Stomach (tissue), 9 donors: ENCODE data around the gene NTM. TPM values are rescaled to one million over a fixed set of nuclear protein-coding genes. Genes with fewer than 3 reads are reported as not detected.

Experiments used
- DNase-seq, 2 donors: peaks; one replicate each; pipeline versions ENCODE4 v3.0.0 to v3.0.0-alpha.2; 2013 to 2019
- H3K27ac ChIP-seq, 5 donors: fragments of 200-600 bp in 4 of 5; sonication (generic) in 4 of 5; one replicate each; pipeline ENCODE4 v1.5.1; 2013 to 2019; ENCODE audit warnings: mild to moderate bottlenecking in 1 of 5, moderate library complexity in 1 of 5
- H3K27me3 ChIP-seq, 3 donors: fragments of 200-600 bp; sonication (generic); one replicate each; pipeline ENCODE4 v1.5.1; 2017 to 2019; ENCODE audit warnings: mixed run types in 1 of 3
- H3K36me3 ChIP-seq, 4 donors: fragments of 200-600 bp; sonication (generic); 1 replicate in 3 of 4; 2 replicates in 1 of 4; pipeline ENCODE4 v1.5.1; 2016 to 2019
- H3K4me1 ChIP-seq, 4 donors: fragments of 200-600 bp; sonication (generic); one replicate each; pipeline ENCODE4 v1.5.1; 2016 to 2019
- H3K4me3 ChIP-seq, 4 donors: fragments of 200-600 bp; sonication (generic) in 3 of 4; one replicate each; pipeline ENCODE4 v1.5.1; 2016 to 2019; ENCODE audit warnings: mild to moderate bottlenecking in 1 of 4
- H3K9me3 ChIP-seq, 4 donors: fragments of 200-600 bp; sonication (generic); one replicate each; pipeline ENCODE4 v1.5.1; 2016 to 2019
- EP300 ChIP-seq: sonication (generic); formaldehyde crosslinking; IDR thresholded peaks from one replicate; pipeline ENCODE4 v1.6.1; 2017; ENCODE audit warnings: antibody characterized with exemption
- POLR2A ChIP-seq, 4 donors: fragments of 450-650 bp; IDR thresholded peaks; one replicate each; pipeline ENCODE4 v1.6.1; 2016; ENCODE audit warnings: antibody characterized with exemption in 4 of 4, control low read depth in 2 of 4, mild to moderate bottlenecking in 1 of 4, moderate library complexity in 1 of 4
- POLR2AphosphoS5 ChIP-seq, 3 donors: sonication (generic); formaldehyde crosslinking; IDR thresholded peaks; one replicate each; pipeline ENCODE4 v1.6.1; 2016; ENCODE audit warnings: antibody characterized with exemption in 3 of 3
- WGBS, 5 donors: extraction: QIAGEN DNeasy Blood & Tissue Kit in 3 of 5; methylation state at CpG; one replicate each; pipeline versions ENCODE4 v1.1.5 to v1.1.7; 2013 to 2018; 5-methylcytosine and 5-hydroxymethylcytosine counted together
- intact Hi-C: fragments of 100-400 bp; cut with DNase I; formaldehyde crosslinking; loops from one replicate; pipeline ENCODE4 v1.15.1; 2023; ENCODE audit warnings: low total_unique reads
- polyA plus RNA-seq, 3 donors: library from polyadenylated mRNA; stranded (reverse); fragments of 200-250 nt; gene quantifications; one replicate each; pipeline ENCODE4 v1.2.3, GENCODE V29; 2013
- total RNA-seq, 5 donors: library from RNA; depleted of rRNA; stranded (reverse); fragments of >200 nt; gene quantifications; one replicate each; pipeline versions ENCODE4 v1.1.0 to v1.2.3, GENCODE V29; 2014 to 2016
- TF ChIP-seq, protein P1 (sequence below), 7 experiments: fragments of 450-650 bp in 4 of 7; fragments of 200-600 bp in 3 of 7; sonication (generic) in 3 of 7; IDR thresholded peaks; one replicate each; pipeline ENCODE4 v1.5.1; 2016 to 2019; ENCODE audit warnings: antibody characterized with exemption in 7 of 7, control low read depth in 2 of 7, mild to moderate bottlenecking in 1 of 7
- donor health status: healthy with polysubstance abuse.
- donor health status: Bipolar disorder and iron deficiency.
- donor health status: healthy.

Gene NTM
- total and polyA plus RNA-seq, 8 donors, result 0.50 to 8.4 (median 1.3) TPM; not detected in 3

DNA sequence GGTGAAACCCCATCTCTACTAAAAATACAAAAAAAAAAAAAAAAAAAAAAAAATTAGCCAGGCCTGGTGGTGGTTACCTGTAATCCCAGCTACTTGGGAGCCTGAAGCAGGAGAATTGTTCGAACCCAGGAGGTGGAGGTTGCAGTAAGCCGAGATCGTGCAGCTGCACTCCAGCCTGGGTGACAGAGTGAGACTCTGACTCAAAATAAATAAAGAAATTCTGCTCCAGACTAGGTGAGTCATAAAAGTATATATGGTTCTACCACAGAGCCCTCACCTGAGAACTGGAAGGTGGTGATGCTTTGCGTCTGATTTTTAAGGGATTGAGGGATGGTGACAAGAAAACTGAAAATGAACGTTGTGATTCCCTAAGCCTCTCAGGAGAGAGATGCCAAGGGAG lies 58.4 kb downstream of the NTM start:
- Histone ChIP-seq H3K36me3 (no peaks in the 10 kb centered on the region), H3K9me3 (no peaks in the 10 kb centered on the region), H3K27me3 (no peaks in the 10 kb centered on the region), H3K27ac (no peak overlapping the region), H3K4me1 (peaks cover 0 to 6% (median 0%) of the 10 kb centered on the region in 4 donors), H3K4me3 (no peak overlapping the region)
- WGBS, 5 donors, result 63 to 72% (median 71%) methylated on average over 5 of the region's 5 CpGs
- intact Hi-C loops, result no loop called here
- TF ChIP-seq POLR2AphosphoS5 (IDR thresholded peaks at IDR 0.05) (no peak), EP300 (no peak), POLR2A (IDR thresholded peaks at IDR 0.05) (no peak)
- TF ChIP-seq, protein P1, sequence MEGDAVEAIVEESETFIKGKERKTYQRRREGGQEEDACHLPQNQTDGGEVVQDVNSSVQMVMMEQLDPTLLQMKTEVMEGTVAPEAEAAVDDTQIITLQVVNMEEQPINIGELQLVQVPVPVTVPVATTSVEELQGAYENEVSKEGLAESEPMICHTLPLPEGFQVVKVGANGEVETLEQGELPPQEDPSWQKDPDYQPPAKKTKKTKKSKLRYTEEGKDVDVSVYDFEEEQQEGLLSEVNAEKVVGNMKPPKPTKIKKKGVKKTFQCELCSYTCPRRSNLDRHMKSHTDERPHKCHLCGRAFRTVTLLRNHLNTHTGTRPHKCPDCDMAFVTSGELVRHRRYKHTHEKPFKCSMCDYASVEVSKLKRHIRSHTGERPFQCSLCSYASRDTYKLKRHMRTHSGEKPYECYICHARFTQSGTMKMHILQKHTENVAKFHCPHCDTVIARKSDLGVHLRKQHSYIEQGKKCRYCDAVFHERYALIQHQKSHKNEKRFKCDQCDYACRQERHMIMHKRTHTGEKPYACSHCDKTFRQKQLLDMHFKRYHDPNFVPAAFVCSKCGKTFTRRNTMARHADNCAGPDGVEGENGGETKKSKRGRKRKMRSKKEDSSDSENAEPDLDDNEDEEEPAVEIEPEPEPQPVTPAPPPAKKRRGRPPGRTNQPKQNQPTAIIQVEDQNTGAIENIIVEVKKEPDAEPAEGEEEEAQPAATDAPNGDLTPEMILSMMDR (IDR thresholded peaks at IDR 0.05), result no peak
- DNase-seq, result no peak

DNA sequence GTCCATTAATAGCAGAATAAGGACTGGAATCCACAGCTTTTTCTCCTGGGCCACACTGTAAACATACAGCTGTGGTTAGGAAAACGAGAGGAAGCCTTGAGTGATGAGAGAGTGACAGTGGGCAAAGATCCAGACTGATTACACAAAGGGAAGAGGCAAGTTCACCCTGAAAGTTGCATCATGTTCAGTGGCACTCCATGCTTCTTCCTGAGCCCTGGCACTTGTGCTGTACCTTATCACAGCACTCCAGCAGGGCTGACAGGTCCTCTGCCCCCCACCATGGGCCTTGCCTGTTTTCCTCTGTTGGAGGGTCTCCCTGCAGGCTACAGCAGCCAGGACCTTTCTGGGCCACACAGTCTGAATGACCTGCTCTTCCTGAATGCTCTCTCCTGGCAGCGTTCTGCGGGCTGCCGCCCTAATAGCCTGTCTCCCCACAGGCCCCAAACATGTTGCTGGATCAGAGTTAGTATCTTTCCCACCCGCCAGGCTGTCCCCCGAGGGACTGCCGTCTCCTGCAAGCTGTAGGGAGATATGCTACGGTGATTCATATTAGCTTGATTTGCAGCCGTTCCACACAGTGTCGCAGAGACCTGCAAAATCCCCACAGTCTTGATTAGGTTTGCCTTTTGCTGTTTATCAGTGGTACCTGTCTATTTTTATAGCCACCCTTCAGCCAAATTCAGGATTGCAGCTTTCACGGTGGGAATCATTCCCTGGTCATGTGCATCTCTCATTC lies 60.2 kb downstream of the NTM start:
- Histone ChIP-seq H3K4me1 (peaks cover 0 to 6% (median 0%) of the 10 kb centered on the region in 4 donors), H3K9me3 (peaks cover 0 to 6% (median 0%) of the 10 kb centered on the region in 4 donors), H3K4me3 (no peak overlapping the region), H3K36me3 (no peaks in the 10 kb centered on the region), H3K27ac (no peak overlapping the region), H3K27me3 (no peaks in the 10 kb centered on the region)
- no peak for DNase-seq
- WGBS, 5 donors, result 49 to 62% (median 57%) methylated on average over 8 to 11 of the region's 11 CpGs
- intact Hi-C loops, result no loop called here
- TF ChIP-seq EP300, result no peak
- TF ChIP-seq, protein P1 (IDR thresholded peaks at IDR 0.05), result no peak
- no peak for TF ChIP-seq POLR2AphosphoS5 (IDR thresholded peaks at IDR 0.05)
- no peak for TF ChIP-seq POLR2A (IDR thresholded peaks at IDR 0.05)

DNA sequence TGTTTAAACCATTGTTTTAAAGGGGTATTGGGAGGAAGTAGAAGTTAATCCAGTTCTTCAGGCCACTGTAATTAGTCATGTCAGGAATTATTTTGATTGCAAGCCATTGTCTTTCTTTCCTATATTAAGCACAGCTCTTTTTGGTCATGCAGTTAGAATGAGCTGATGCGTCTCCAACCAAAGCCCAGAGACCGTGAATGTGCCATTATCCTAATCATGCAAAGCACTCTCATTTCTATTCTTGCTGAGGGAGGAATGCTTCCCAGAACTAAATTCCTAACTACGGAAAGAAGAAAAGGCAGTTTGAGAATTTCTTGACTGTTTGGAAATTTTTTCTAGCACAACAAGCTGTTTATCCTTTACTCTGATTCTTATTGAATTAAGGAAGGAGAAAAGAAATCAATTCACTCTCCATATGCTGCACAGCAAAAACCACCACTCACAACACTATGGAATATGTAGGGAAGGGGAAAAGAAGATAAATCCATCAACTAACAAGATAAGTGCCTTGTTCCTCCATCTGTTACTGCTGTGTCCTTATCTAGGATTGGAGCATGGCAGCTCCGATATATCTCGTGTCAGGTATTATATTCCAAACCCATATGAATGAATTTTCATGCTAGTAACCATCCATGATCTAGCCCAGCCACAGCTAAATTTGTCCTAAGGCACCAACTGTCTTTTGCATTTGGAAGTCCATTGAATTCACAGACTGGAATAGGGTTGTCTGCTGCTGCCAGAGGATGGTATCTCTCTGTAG lies 70.8 kb downstream of the NTM start:
- 71 to 85% (median 84%) methylated on average over 5 of the region's 5 CpGs for WGBS, 5 donors
- intact Hi-C loops, result no loop called here
- no peak overlapping the region for H3K4me3 ChIP-seq

More for the DNA sequence above, 70.8 kb downstream of the NTM start:
- Histone ChIP-seq H3K27me3 (no peaks in the 10 kb centered on the region), H3K4me1 (no peaks in the 10 kb centered on the region), H3K27ac (no peak overlapping the region), H3K9me3 (peaks cover 0 to 9% (median 8%) of the 10 kb centered on the region in 4 donors), H3K36me3 (no peaks in the 10 kb centered on the region)
- DNase-seq, result no peak
- TF ChIP-seq POLR2AphosphoS5 (IDR thresholded peaks at IDR 0.05) (no peak), POLR2A (IDR thresholded peaks at IDR 0.05) (no peak), EP300 (no peak)
- TF ChIP-seq, protein P1 (IDR thresholded peaks at IDR 0.05), result no peak
